ENCODE measurements around the gene SLC43A1. TPM values are rescaled to one million over a fixed set of nuclear protein-coding genes. Genes with fewer than 3 reads are reported as not detected.

The SLC43A1 gene
- total RNA-seq, 2 donors from 2014 or later = 8.4 to 9.1 TPM

DNA sequence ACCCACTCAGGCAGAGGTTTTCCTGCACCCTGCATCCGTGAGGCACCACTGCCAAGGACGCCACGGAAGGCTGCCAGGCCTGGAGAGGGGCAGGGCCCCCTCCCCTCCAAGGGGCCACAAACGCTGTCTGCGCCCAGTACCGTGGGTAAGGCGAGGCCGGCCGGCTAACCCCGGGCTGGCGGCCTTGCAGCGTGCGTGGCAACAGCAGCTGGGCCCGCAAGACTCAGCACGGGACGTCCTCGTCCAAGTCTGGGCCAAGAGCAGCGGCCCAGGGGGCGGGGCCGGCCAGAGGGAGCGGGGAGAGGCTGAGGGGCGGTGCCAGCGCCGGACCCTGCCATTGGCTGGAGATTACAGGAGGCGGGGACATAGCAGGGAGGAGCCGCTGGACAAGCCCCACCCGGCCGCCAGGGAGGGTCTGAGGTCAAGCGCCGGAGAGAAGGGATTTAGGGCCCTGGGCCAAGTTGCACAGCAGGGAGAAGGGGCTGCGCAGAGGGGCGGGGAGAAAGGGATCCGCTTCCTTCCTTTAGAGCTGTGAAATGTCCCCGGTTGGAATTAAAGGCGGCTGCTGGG is 16.0 kb downstream of the SLC43A1 start:
- Histone ChIP-seq H3K36me3 (ENCODE audit: control insufficient read depth, insufficient read depth, low read length) (no peaks in the 10 kb centered on the region), H3K9me3 (ENCODE audit: control insufficient read depth, low read length) (no peaks in the 10 kb centered on the region), H3K9ac (ENCODE audit: extremely low read depth, low read length, poor library complexity, severe bottlenecking) (no peak overlapping the region), H3K4me3 (ENCODE audit: low read length) (peak overlapping the region; percentile 44), H3K27ac (ENCODE audit: low read depth, low read length) (no peak overlapping the region), H3K4me1 (ENCODE audit: control insufficient read depth, insufficient read depth, low read length) (no peaks in the 10 kb centered on the region), H3K27me3 (ENCODE audit: control insufficient read depth, insufficient read depth, low read length, poor library complexity, severe bottlenecking) (no peaks in the 10 kb centered on the region)
- Mint-ChIP-seq H3K9me3 (no peaks in the 10 kb centered on the region), H3K4me3 (peak overlapping the region; percentile 45), H3K36me3 (ENCODE audit: low read depth) (peaks cover 7% of the 10 kb centered on the region), H3K27ac (peak overlapping the region; percentile 88), H3K4me1 (peaks cover 42% of the 10 kb centered on the region), H3K27me3 (ENCODE audit: insufficient read depth) (peaks cover 4% of the 10 kb centered on the region)
- 7 to 9% methylated on average over 12 to 35 of the region's 35 CpGs for WGBS, 2 experiments (ENCODE audit: insufficient coverage in 1 of 2, insufficient read length in 1 of 2)
- DNase-seq = peak; percentile 99
- TF ChIP-seq, protein P1, sequence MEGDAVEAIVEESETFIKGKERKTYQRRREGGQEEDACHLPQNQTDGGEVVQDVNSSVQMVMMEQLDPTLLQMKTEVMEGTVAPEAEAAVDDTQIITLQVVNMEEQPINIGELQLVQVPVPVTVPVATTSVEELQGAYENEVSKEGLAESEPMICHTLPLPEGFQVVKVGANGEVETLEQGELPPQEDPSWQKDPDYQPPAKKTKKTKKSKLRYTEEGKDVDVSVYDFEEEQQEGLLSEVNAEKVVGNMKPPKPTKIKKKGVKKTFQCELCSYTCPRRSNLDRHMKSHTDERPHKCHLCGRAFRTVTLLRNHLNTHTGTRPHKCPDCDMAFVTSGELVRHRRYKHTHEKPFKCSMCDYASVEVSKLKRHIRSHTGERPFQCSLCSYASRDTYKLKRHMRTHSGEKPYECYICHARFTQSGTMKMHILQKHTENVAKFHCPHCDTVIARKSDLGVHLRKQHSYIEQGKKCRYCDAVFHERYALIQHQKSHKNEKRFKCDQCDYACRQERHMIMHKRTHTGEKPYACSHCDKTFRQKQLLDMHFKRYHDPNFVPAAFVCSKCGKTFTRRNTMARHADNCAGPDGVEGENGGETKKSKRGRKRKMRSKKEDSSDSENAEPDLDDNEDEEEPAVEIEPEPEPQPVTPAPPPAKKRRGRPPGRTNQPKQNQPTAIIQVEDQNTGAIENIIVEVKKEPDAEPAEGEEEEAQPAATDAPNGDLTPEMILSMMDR (conservative IDR thresholded peaks at IDR 0.05) = peak; percentile 31

DNA sequence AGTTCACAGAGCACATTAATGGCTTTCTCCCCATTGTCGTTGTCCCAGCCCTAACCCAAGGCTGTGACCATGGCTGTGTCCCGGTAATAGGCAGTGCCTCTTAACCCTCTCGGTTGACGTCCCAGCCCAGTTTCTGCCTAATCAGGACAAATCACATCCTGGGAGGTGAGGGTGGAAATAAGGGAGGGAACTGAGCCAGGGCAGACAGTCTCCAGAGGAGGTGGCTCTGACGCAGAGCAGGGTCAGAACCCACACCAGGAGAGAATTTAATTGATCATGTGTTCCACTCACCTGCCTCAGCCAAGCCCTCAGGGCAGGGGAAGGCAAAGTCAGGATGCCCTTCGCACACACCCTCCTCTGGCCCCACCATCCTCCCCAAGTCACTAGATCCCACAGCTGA is 17.0 kb downstream of the SLC43A1 start:
- Mint-ChIP-seq H3K27me3 (ENCODE audit: insufficient read depth) (peaks cover 4% of the 10 kb centered on the region), H3K4me3 (no peak overlapping the region), H3K9me3 (no peaks in the 10 kb centered on the region), H3K4me1 (peaks cover 41% of the 10 kb centered on the region), H3K36me3 (ENCODE audit: low read depth) (peaks cover 8% of the 10 kb centered on the region), H3K27ac (no peak overlapping the region)
- H3K9ac ChIP-seq (ENCODE audit: extremely low read depth, low read length, poor library complexity, severe bottlenecking) = no peak overlapping the region
- H3K36me3 ChIP-seq (ENCODE audit: control insufficient read depth, insufficient read depth, low read length) = no peaks in the 10 kb centered on the region
- H3K27ac ChIP-seq (ENCODE audit: low read depth, low read length) = no peak overlapping the region
- 83 to 94% methylated on average over 5 to 6 of the region's 6 CpGs for WGBS, 2 experiments (ENCODE audit: insufficient coverage in 1 of 2, insufficient read length in 1 of 2)
- H3K4me1 ChIP-seq (ENCODE audit: control insufficient read depth, insufficient read depth, low read length) = no peaks in the 10 kb centered on the region
- TF ChIP-seq, protein P1 (conservative IDR thresholded peaks at IDR 0.05) = no peak
- no peaks in the 10 kb centered on the region for H3K27me3 ChIP-seq (ENCODE audit: control insufficient read depth, insufficient read depth, low read length, poor library complexity, severe bottlenecking)
- H3K4me3 ChIP-seq (ENCODE audit: low read length) = no peak overlapping the region
- no peak for DNase-seq
- H3K9me3 ChIP-seq (ENCODE audit: control insufficient read depth, low read length) = no peaks in the 10 kb centered on the region

DNA sequence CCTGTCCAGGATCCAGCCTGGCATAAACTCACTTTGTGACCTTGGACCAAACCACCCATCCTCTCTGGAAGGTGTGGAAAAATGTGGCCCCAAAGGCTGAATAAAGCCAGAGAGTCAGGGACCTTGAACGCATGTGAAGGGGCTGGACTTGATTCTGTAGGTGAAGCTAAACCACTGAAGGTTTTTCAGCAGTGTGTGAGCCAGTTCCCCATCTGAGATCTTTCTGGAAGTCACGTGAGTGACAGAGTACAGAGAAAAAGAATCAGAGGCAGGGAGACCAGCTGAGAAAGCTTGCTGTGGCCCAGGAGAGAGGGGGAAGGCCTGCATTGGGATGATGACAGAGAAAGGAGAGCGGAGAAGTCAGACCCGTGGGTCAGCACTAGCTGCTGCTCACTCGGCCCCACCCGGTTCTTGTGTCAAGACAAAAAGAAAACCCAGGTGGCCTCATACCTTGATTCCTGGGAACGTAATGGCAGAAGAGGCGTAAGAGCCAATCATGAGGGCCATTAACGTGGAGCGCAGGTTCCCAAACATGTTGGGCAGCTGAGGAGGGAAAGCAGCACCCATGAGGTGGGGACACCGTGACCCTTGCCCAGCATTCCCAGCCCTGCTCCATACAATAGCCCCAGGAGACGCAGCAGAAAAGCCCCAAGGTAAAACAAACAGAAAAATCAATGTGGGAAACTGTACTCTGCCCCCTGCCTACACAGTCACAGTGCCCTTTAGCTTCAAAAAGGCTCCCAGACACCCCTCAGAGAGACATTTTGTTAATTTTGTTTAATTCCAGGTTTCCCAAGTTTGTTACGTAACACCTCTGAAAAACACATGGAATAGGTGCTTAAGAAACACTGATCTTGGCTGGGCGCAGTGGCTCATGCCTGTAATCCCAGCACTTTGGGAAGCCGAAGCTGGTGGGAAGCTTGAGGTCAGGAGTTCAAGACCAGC is 17.9 kb downstream of the SLC43A1 start:
- H3K9me3 ChIP-seq (ENCODE audit: control insufficient read depth, low read length) = no peaks in the 10 kb centered on the region
- no peak for DNase-seq
- TF ChIP-seq, protein P1 (conservative IDR thresholded peaks at IDR 0.05) = no peak
- Mint-ChIP-seq H3K4me1 (peaks cover 35% of the 10 kb centered on the region), H3K4me3 (no peak overlapping the region), H3K36me3 (ENCODE audit: low read depth) (peaks cover 8% of the 10 kb centered on the region), H3K9me3 (no peaks in the 10 kb centered on the region), H3K27me3 (ENCODE audit: insufficient read depth) (peaks cover 4% of the 10 kb centered on the region), H3K27ac (peak overlapping the region; percentile 35)
- WGBS, 2 experiments (ENCODE audit: insufficient coverage in 1 of 2, insufficient read length in 1 of 2) = 90 to 96% methylated on average over 12 to 15 of the region's 15 CpGs
- no peaks in the 10 kb centered on the region for H3K27me3 ChIP-seq (ENCODE audit: control insufficient read depth, insufficient read depth, low read length, poor library complexity, severe bottlenecking)
- H3K9ac ChIP-seq (ENCODE audit: extremely low read depth, low read length, poor library complexity, severe bottlenecking) = no peak overlapping the region
- H3K36me3 ChIP-seq (ENCODE audit: control insufficient read depth, insufficient read depth, low read length) = no peaks in the 10 kb centered on the region
- H3K27ac ChIP-seq (ENCODE audit: low read depth, low read length) = no peak overlapping the region
- H3K4me3 ChIP-seq (ENCODE audit: low read length) = no peak overlapping the region
- H3K4me1 ChIP-seq (ENCODE audit: control insufficient read depth, insufficient read depth, low read length) = no peaks in the 10 kb centered on the region

All from endodermal cell (in vitro differentiated cells).